IPS-18a (cell line): ENCODE data around the gene CSNK1G2.

ENCODE experiments used
- H3K27ac ChIP-seq: one replicate; pipeline ENCODE4 v1.5.1; 2013; ENCODE audit warnings: low read length
- H3K27me3 ChIP-seq: one replicate; pipeline ENCODE4 v1.6.1; 2013; ENCODE audit warnings: mild to moderate bottlenecking, low read length; ENCODE audit not compliant: control insufficient read depth, insufficient read depth
- H3K36me3 ChIP-seq: one replicate; pipeline ENCODE4 v1.6.1; 2013; ENCODE audit warnings: low read depth, low read length; ENCODE audit not compliant: control insufficient read depth
- H3K4me1 ChIP-seq: one replicate; pipeline ENCODE4 v1.6.1; 2013; ENCODE audit warnings: low read depth, low read length; ENCODE audit not compliant: control insufficient read depth
- H3K4me3 ChIP-seq: one replicate; pipeline ENCODE4 v1.5.1; 2013; ENCODE audit warnings: low read length
- H3K9ac ChIP-seq: one replicate; pipeline ENCODE4 v1.6.1; 2013; ENCODE audit warnings: mild to moderate bottlenecking, low read length, moderate library complexity
- H3K9me3 ChIP-seq: one replicate; pipeline ENCODE4 v1.6.1; 2013; ENCODE audit warnings: low read depth, low read length; ENCODE audit not compliant: control insufficient read depth

CSNK1G2 gene

GRCh38 chr19:1909761-1910080, 31.3 kb upstream of the CSNK1G2 start:
- H3K27ac ChIP-seq: no peak overlapping the region
- no peaks in the 10 kb centered on the region for H3K36me3 ChIP-seq
- H3K4me1 ChIP-seq: peaks cover 2% of the 10 kb centered on the region
- no peaks in the 10 kb centered on the region for H3K9me3 ChIP-seq
- no peaks in the 10 kb centered on the region for H3K27me3 ChIP-seq
- no peak overlapping the region for H3K4me3 ChIP-seq
- H3K9ac ChIP-seq: no peak overlapping the region

- Histone ChIP-seq H3K36me3 (no peaks in the 10 kb centered on the region), H3K9ac (no peak overlapping the region), H3K4me1 (no peaks in the 10 kb centered on the region), H3K9me3 (no peaks in the 10 kb centered on the region), H3K27ac (no peak overlapping the region), H3K27me3 (no peaks in the 10 kb centered on the region), H3K4me3 (no peak overlapping the region)
Observed at GRCh38 chr19:1910177-1910576, 30.8 kb upstream of the CSNK1G2 start.

- H3K36me3 ChIP-seq: no peaks in the 10 kb centered on the region
- no peak overlapping the region for H3K4me3 ChIP-seq
- H3K9me3 ChIP-seq: no peaks in the 10 kb centered on the region
- no peaks in the 10 kb centered on the region for H3K27me3 ChIP-seq
- no peaks in the 10 kb centered on the region for H3K4me1 ChIP-seq
- no peak overlapping the region for H3K27ac ChIP-seq
- H3K9ac ChIP-seq: no peak overlapping the region
Observed at GRCh38 chr19:1911098-1911497, 29.9 kb upstream of the CSNK1G2 start.

GRCh38 chr19:1911995-1912394, 29.0 kb upstream of the CSNK1G2 start:
- no peaks in the 10 kb centered on the region for H3K27me3 ChIP-seq
- H3K9ac ChIP-seq: no peak overlapping the region
- H3K36me3 ChIP-seq: no peaks in the 10 kb centered on the region
- H3K9me3 ChIP-seq: no peaks in the 10 kb centered on the region
- H3K4me1 ChIP-seq: no peaks in the 10 kb centered on the region
- no peak overlapping the region for H3K27ac ChIP-seq
- H3K4me3 ChIP-seq: no peak overlapping the region

GRCh38 chr19:1912760-1913505, 28.0 kb upstream of the CSNK1G2 start:
- Histone ChIP-seq H3K4me3 (no peak overlapping the region), H3K9me3 (no peaks in the 10 kb centered on the region), H3K27me3 (no peaks in the 10 kb centered on the region), H3K4me1 (no peaks in the 10 kb centered on the region), H3K27ac (no peak overlapping the region), H3K36me3 (peaks cover 6% of the 10 kb centered on the region), H3K9ac (no peak overlapping the region)

- Histone ChIP-seq H3K9me3 (no peaks in the 10 kb centered on the region), H3K4me3 (no peak overlapping the region), H3K27me3 (no peaks in the 10 kb centered on the region), H3K36me3 (peaks cover 12% of the 10 kb centered on the region), H3K9ac (no peak overlapping the region), H3K4me1 (no peaks in the 10 kb centered on the region), H3K27ac (no peak overlapping the region)
Observed at GRCh38 chr19:1913781-1914577, 27.0 kb upstream of the CSNK1G2 start.

- Histone ChIP-seq H3K27ac (no peak overlapping the region), H3K9me3 (no peaks in the 10 kb centered on the region), H3K4me1 (no peaks in the 10 kb centered on the region), H3K9ac (no peak overlapping the region), H3K4me3 (no peak overlapping the region), H3K27me3 (no peaks in the 10 kb centered on the region), H3K36me3 (peaks cover 15% of the 10 kb centered on the region)
Observed at GRCh38 chr19:1914826-1915341, 26.1 kb upstream of the CSNK1G2 start.

GRCh38 chr19:1917146-1917545, 23.8 kb upstream of the CSNK1G2 start:
- Histone ChIP-seq H3K36me3 (peaks cover 30% of the 10 kb centered on the region), H3K4me3 (no peak overlapping the region), H3K4me1 (no peaks in the 10 kb centered on the region), H3K27ac (no peak overlapping the region), H3K9ac (no peak overlapping the region), H3K9me3 (no peaks in the 10 kb centered on the region), H3K27me3 (no peaks in the 10 kb centered on the region)

- Histone ChIP-seq H3K9me3 (no peaks in the 10 kb centered on the region), H3K27me3 (no peaks in the 10 kb centered on the region), H3K27ac (no peak overlapping the region), H3K4me3 (no peak overlapping the region), H3K36me3 (peaks cover 36% of the 10 kb centered on the region), H3K9ac (no peak overlapping the region), H3K4me1 (no peaks in the 10 kb centered on the region)
Observed at GRCh38 chr19:1917926-1918325, 23.0 kb upstream of the CSNK1G2 start.

- Histone ChIP-seq H3K36me3 (peaks cover 40% of the 10 kb centered on the region), H3K27me3 (no peaks in the 10 kb centered on the region), H3K27ac (no peak overlapping the region), H3K4me3 (no peak overlapping the region), H3K9ac (no peak overlapping the region), H3K9me3 (no peaks in the 10 kb centered on the region), H3K4me1 (no peaks in the 10 kb centered on the region)
Observed at GRCh38 chr19:1918975-1919374, 22.0 kb upstream of the CSNK1G2 start.

- Histone ChIP-seq H3K9me3 (no peaks in the 10 kb centered on the region), H3K4me1 (no peaks in the 10 kb centered on the region), H3K9ac (no peak overlapping the region), H3K36me3 (peaks cover 40% of the 10 kb centered on the region), H3K4me3 (no peak overlapping the region), H3K27me3 (no peaks in the 10 kb centered on the region), H3K27ac (no peak overlapping the region)
Observed at GRCh38 chr19:1920644-1921043, 20.3 kb upstream of the CSNK1G2 start.

- Histone ChIP-seq H3K9me3 (no peaks in the 10 kb centered on the region), H3K36me3 (peaks cover 40% of the 10 kb centered on the region), H3K4me1 (no peaks in the 10 kb centered on the region), H3K27me3 (no peaks in the 10 kb centered on the region), H3K27ac (no peak overlapping the region), H3K4me3 (no peak overlapping the region), H3K9ac (no peak overlapping the region)
Observed at GRCh38 chr19:1921326-1921725, 19.6 kb upstream of the CSNK1G2 start.
